Psoas muscle (tissue), 8 donors: ENCODE data around the gene TMEM150C. TPM values are rescaled to one million over a fixed set of nuclear protein-coding genes. Genes with fewer than 3 reads are reported as not detected.
"Not testable (repeated sequence)": the region's sequence is repeated elsewhere in the genome, so short reads cannot be mapped to it uniquely, and the experiment has no call there.

ENCODE experiments used
- ATAC-seq, 4 donors: fragments of 200-7000 bp; cut with Tn5 transposase; one replicate each; pipeline ENCODE4 v1.9.1; 2020; ENCODE audit warnings: moderate library complexity in 3 of 4, mild to moderate bottlenecking in 2 of 4
- DNase-seq, 2 donors: peaks; one replicate each; pipeline ENCODE4 v3.0.0-alpha.2; 2020
- H3K27ac ChIP-seq: fragments of 200-600 bp; one replicate; pipeline ENCODE4 v1.8.0; 2022
- H3K27me3 ChIP-seq, 3 donors: fragments of 200-600 bp in 1 of 3; one replicate each; pipeline versions ENCODE4 v1.6.1 to v1.8.0; 2013 to 2022; ENCODE audit warnings: low read length in 2 of 3, mild to moderate bottlenecking in 2 of 3, moderate library complexity in 1 of 3; ENCODE audit not compliant: insufficient read depth in 3 of 3
- H3K36me3 ChIP-seq, 2 donors: fragments of 200-600 bp in 1 of 2; one replicate each; pipeline versions ENCODE4 v1.6.1 to v1.8.0; 2013 to 2022; ENCODE audit warnings: low read depth in 1 of 2, mild to moderate bottlenecking in 1 of 2, moderate library complexity in 1 of 2; ENCODE audit not compliant: insufficient read depth in 1 of 2
- H3K4me1 ChIP-seq: fragments of 200-600 bp; one replicate; pipeline ENCODE4 v1.8.0; 2022
- H3K4me3 ChIP-seq: fragments of 200-600 bp; one replicate; pipeline ENCODE4 v1.8.0; 2022; ENCODE audit warnings: mild to moderate bottlenecking
- H3K9me3 ChIP-seq: fragments of 200-600 bp; one replicate; pipeline ENCODE4 v1.8.0; 2022
- WGBS, 3 donors: extraction: QIAGEN DNeasy Blood & Tissue Kit; methylation state at CpG; one replicate each; pipeline versions ENCODE4 v1.1.6 to v1.1.7; 2013; 5-methylcytosine and 5-hydroxymethylcytosine counted together
- intact Hi-C, 2 donors: fragments of 100-400 bp; cut with DNase I; formaldehyde crosslinking; loops; one replicate each; pipeline versions ENCODE4 v1.11.0 to v1.14.2; 2022
- polyA plus RNA-seq, 3 donors: library from polyadenylated mRNA; stranded (reverse); fragments of 200-250 nt; gene quantifications; one replicate each; pipeline ENCODE4 v1.2.3, GENCODE V29; 2013
- total RNA-seq, 4 donors: library from RNA; stranded (reverse); fragmentation: NEBNext Ultra II Directional in 2 of 4; extraction: Animal tissue kit (Norgen Biotek cat#: 25700) in 2 of 4; gene quantifications; one replicate each; pipeline versions ENCODE4 v1.2.1 to v1.2.4, GENCODE V29; 2021 to 2023
- TF ChIP-seq, protein P1 (sequence below): fragments of 200-600 bp; IDR thresholded peaks from one replicate; pipeline ENCODE4 v1.8.0; 2022; ENCODE audit warnings: antibody characterized with exemption
- donor health status: healthy with polysubstance abuse.
- donor health status: DM: no; HTN: no; CAD: no; lungs with moderate emphysema.
- donor health status: Bipolar disorder and iron deficiency.
- donor health status: healthy.
- donor health status: DM: yes; HTN: yes; CAD: no.
- donor health status: DM: no; HTN: no; CAD: no.
- donor health status: DM: no; HTN: no; CAD: no.
- donor health status: DM: yes; HTN: yes; CAD: no.

The TMEM150C gene
- total and polyA plus RNA-seq, 7 donors: 2.6 to 5.8 (median 3.6) TPM

DNA sequence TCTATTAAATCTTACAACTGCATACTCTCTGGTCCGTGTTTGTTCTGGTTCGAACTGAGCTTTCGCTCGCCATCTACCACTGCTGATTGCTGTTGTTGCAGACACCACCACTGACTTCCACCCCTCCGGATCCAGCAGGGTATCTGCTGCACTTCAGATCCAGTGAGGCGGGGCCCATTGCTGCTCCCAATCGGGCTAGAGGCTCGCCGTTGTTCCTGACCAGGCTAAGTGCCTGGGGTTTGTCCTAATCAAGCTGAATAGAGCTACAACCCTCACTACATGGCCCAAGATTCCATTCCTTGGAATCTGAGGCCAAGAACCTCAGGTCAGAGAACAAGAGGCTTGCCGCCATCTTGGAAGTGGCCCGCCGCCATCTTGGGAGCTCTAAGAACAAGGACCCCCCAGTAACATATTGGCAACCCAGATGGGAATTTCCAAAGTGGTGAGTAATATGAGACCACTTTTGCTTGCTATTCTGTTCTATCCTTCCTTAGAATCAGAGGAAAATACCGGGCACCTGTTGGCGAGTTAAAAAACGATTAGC, 88.1 kb downstream of the TMEM150C start:
- intact Hi-C loops: no loop called here
- Histone ChIP-seq H3K4me1 (no peaks in the 10 kb centered on the region), H3K27ac (no peak overlapping the region), H3K27me3 (no peaks in the 10 kb centered on the region), H3K9me3 (no peaks in the 10 kb centered on the region), H3K36me3 (no peaks in the 10 kb centered on the region), H3K4me3 (no peak overlapping the region)
- TF ChIP-seq, protein P1, sequence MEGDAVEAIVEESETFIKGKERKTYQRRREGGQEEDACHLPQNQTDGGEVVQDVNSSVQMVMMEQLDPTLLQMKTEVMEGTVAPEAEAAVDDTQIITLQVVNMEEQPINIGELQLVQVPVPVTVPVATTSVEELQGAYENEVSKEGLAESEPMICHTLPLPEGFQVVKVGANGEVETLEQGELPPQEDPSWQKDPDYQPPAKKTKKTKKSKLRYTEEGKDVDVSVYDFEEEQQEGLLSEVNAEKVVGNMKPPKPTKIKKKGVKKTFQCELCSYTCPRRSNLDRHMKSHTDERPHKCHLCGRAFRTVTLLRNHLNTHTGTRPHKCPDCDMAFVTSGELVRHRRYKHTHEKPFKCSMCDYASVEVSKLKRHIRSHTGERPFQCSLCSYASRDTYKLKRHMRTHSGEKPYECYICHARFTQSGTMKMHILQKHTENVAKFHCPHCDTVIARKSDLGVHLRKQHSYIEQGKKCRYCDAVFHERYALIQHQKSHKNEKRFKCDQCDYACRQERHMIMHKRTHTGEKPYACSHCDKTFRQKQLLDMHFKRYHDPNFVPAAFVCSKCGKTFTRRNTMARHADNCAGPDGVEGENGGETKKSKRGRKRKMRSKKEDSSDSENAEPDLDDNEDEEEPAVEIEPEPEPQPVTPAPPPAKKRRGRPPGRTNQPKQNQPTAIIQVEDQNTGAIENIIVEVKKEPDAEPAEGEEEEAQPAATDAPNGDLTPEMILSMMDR: no peak
- DNase-seq (no peak), ATAC-seq (no peak)
- WGBS, 3 donors: 95 to 97% (median 95%) methylated on average over 15 of the region's 15 CpGs

DNA sequence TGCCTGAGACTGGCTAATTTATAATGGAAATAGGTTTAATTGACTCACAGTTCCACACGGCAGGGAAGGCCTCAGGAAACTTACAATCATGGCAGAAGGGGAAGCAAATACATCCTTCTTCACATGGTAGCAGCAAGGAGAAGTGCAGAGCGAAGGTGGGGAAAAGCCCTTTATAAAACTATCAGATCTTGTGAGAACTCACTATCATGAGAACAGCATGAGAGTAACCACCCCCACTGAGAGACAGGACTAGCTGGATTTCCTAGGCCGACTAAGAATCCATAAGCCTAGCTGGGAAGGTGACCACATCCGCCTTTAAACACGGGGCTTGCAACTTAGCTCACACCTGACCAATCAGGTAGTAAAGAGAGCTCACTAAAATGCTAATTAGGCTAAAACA, 88.7 kb downstream of the TMEM150C start:
- H3K4me3 ChIP-seq, intact Hi-C loops, ATAC-seq, H3K9me3 ChIP-seq, H3K27ac ChIP-seq, H3K4me1 ChIP-seq, H3K27me3 ChIP-seq, H3K36me3 ChIP-seq, DNase-seq: not testable (repeated sequence)
- WGBS, 3 donors: 52 to 73% (median 56%) methylated on average over 5 of the region's 5 CpGs

DNA sequence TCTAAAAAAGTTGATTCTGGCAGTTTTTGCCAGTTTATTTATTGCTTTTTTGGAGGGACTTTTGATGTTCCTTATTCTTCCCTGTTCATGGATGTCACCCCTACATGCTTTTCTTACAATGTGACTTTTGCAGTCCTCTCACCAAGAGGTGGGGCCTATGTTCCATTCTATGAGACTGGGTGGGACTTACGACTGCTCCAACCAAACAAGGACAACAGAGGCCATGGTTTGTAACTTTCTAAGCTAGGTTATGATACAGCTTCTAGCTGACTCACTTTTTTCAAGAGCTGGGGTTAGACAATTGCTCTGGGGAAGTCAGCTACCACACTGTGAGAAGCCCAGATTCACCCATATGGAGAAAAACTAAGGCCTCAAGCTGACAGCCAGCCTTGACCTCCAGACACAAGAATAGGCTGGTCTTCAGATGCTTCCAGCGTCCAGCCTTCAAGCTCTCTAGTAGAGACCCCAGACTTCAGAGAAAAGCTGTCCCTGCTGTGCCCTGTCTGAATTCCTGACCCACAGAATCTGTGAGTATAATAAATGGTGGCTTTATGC, 91.9 kb downstream of the TMEM150C start:
- Histone ChIP-seq H3K36me3 (peaks cover 0 to 3% of the 10 kb centered on the region in 2 donors), H3K27ac (no peak overlapping the region), H3K4me1 (no peaks in the 10 kb centered on the region), H3K27me3 (no peaks in the 10 kb centered on the region), H3K4me3 (no peak overlapping the region), H3K9me3 (no peaks in the 10 kb centered on the region)
- WGBS, 3 donors: 60 to 69% (median 63%) methylated on average over 2 of the region's 2 CpGs
- ATAC-seq (no peak), DNase-seq (no peak)
- TF ChIP-seq, protein P1: no peak
- intact Hi-C loops: loop anchor here (10.0 kb wide), 2 partner anchors 345 to 815 kb away; partner anchors contain the start of gene COQ2 (in 1 of the 2)

DNA sequence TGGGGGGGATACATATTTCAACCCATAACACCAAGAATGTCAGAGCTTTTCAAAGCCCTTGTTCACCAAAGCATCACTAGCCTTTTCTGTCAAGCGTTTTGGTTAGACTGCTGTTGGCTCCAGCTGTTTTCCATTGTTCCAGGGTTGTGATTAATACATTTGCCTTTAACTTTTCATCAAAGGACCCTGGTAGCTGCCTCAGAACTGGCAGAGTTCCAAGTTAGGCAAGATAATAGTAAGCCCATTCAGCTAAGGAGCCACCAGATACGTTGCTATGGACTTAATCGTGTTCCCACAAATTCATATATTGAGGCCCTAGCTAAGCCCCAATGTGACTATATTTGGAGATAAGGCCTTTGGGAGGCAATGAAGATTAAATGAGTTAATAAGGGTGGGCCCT, 94.3 kb downstream of the TMEM150C start:
- no peaks in the 10 kb centered on the region for H3K4me1 ChIP-seq
- H3K4me3 ChIP-seq: no peak overlapping the region
- no peak overlapping the region for H3K27ac ChIP-seq
- TF ChIP-seq, protein P1: no peak
- H3K36me3 ChIP-seq: peaks cover 0 to 3% of the 10 kb centered on the region in 2 donors
- intact Hi-C loops: loop anchor here (10.0 kb wide), 2 partner anchors 347 to 817 kb away; partner anchors contain the start of gene COQ2 (in 1 of the 2)
- ATAC-seq (no peak), DNase-seq (no peak)
- H3K27me3 ChIP-seq: no peaks in the 10 kb centered on the region
- H3K9me3 ChIP-seq: no peaks in the 10 kb centered on the region
- WGBS, 3 donors: 43 to 55% (median 50%) methylated on average over 3 of the region's 3 CpGs

DNA sequence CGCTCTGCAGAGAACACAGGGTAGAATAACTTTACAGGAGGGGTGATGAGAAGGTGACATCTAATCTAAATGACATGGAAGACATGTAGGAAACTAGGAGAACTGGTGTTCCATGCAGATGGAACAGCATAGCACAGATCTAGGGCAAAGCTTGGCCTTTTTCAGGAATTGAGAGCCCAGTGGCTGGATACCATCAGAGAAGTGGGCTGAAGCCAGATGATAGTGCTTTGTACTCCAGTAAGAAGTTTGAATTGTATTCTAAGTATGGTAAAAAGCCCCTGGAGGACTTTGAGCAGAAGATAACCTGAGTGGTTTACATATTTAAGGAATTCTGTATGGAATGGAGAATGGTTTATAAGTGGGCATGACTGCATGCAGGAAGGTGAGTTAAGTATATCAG, 98.6 kb downstream of the TMEM150C start:
- no peak overlapping the region for H3K4me3 ChIP-seq
- TF ChIP-seq, protein P1: no peak
- intact Hi-C loops: loop anchor here (2.0 to 10.0 kb wide), 6 partner anchors 276 to 822 kb away; partner anchors contain the start of gene COQ2 (in 1 of the 2)
- H3K27ac ChIP-seq: no peak overlapping the region
- peaks cover 3 to 26% of the 10 kb centered on the region in 2 donors for H3K36me3 ChIP-seq
- no peak for DNase-seq
- no peaks in the 10 kb centered on the region for H3K4me1 ChIP-seq
- no peaks in the 10 kb centered on the region for H3K9me3 ChIP-seq
- ATAC-seq: no peak
- no peaks in the 10 kb centered on the region for H3K27me3 ChIP-seq
- WGBS, 3 donors: 94 to 98% (median 97%) methylated on average over 1 of the region's 1 CpG
